SU-DHL-6 (cell line): Measurements from ENCODE around the gene GDAP2.

Experiments used
- EZH2phosphoT487 ChIP-seq: fragments of 200-600 bp; sonication (generic), shearing (Covaris generic); conservative IDR thresholded peaks from 2 replicates; pipeline ENCODE4 v1.6.1; 2018; ENCODE audit warnings: mild to moderate bottlenecking, antibody characterized with exemption, low read length, moderate library complexity, mixed read lengths
- TF ChIP-seq, protein P1 (sequence below): fragments of 200-600 bp; sonication (generic); IDR thresholded peaks from one replicate; pipeline ENCODE4 v1.5.1; 2017; ENCODE audit warnings: antibody characterized with exemption, mild to moderate bottlenecking, low read length, moderate library complexity; ENCODE audit not compliant: insufficient read depth, poor library complexity, severe bottlenecking

DNA sequence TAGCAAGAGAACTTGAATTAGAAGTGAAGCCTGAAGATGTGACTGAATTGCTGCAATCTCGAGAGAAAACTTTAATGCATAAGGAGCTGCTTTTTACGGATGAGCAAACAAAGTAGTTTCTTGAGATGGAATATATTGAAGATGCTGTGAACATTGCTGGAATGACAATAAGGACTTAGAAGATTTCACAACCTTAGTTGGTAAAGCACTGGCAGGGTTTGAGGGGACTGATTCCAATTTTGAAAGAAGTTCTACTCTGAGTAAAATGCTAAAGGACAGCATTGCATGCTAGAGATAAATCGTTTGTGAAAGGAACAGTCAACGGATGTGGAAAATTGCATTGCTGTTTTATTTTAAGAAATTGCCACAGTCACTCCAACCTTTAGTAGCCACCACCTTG lies 69.5 kb downstream of the GDAP2 start:
- TF ChIP-seq, protein P1, sequence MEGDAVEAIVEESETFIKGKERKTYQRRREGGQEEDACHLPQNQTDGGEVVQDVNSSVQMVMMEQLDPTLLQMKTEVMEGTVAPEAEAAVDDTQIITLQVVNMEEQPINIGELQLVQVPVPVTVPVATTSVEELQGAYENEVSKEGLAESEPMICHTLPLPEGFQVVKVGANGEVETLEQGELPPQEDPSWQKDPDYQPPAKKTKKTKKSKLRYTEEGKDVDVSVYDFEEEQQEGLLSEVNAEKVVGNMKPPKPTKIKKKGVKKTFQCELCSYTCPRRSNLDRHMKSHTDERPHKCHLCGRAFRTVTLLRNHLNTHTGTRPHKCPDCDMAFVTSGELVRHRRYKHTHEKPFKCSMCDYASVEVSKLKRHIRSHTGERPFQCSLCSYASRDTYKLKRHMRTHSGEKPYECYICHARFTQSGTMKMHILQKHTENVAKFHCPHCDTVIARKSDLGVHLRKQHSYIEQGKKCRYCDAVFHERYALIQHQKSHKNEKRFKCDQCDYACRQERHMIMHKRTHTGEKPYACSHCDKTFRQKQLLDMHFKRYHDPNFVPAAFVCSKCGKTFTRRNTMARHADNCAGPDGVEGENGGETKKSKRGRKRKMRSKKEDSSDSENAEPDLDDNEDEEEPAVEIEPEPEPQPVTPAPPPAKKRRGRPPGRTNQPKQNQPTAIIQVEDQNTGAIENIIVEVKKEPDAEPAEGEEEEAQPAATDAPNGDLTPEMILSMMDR, result no peak
- no peak for TF ChIP-seq EZH2phosphoT487
